Prostate gland (tissue), 2 donors: ENCODE data around the gene YEATS2. TPM values are rescaled to one million over a fixed set of nuclear protein-coding genes. Genes with fewer than 3 reads are reported as not detected.

Experiments
- DNase-seq: peaks from one replicate; pipeline ENCODE4 v3.0.0-alpha.2; 2019; ENCODE audit warnings: low spot score
- H3K27ac ChIP-seq, 2 donors: fragments of 200-600 bp; sonication (generic); 2 replicates each; pipeline ENCODE4 v1.5.1; 2017 to 2019
- H3K27me3 ChIP-seq: fragments of 200-600 bp; sonication (generic); replicated peaks from 2 replicates; pipeline ENCODE4 v1.5.1; 2019; ENCODE audit not compliant: insufficient read depth
- H3K36me3 ChIP-seq, 2 donors: fragments of 200-600 bp; sonication (generic); 1 replicate in 1 of 2; 2 replicates in 1 of 2; pipeline versions ENCODE4 v1.5.1 to v1.8.1; 2017 to 2019
- H3K4me1 ChIP-seq: fragments of 200-600 bp; sonication (generic); replicated peaks from 2 replicates; pipeline ENCODE4 v1.5.1; 2019
- H3K4me3 ChIP-seq, 2 donors: fragments of 200-600 bp; sonication (generic); 2 replicates each; pipeline ENCODE4 v1.5.1; 2017 to 2019
- H3K9me3 ChIP-seq: fragments of 200-600 bp; sonication (generic); 2 replicates; pipeline ENCODE4 v1.5.1; 2017
- POLR2A ChIP-seq: fragments of 450-650 bp; IDR thresholded peaks from one replicate; pipeline ENCODE4 v1.6.1; 2016; ENCODE audit warnings: antibody characterized with exemption, mild to moderate bottlenecking
- POLR2AphosphoS5 ChIP-seq: sonication (generic); formaldehyde crosslinking; IDR thresholded peaks from one replicate; pipeline ENCODE4 v1.6.1; 2017; ENCODE audit warnings: antibody characterized with exemption
- WGBS: methylation state at CpG from one replicate; pipeline ENCODE4 v1.1.5; 2018; 5-methylcytosine and 5-hydroxymethylcytosine counted together
- intact Hi-C: fragments of 100-400 bp; cut with DNase I; formaldehyde crosslinking; loops from one replicate; pipeline ENCODE4 v1.14.2; 2022
- total RNA-seq, 2 donors: library from RNA; depleted of rRNA; stranded (reverse); fragments of >200 nt; gene quantifications; one replicate each; pipeline ENCODE4 v1.1.0, GENCODE V29; 2016
- TF ChIP-seq, protein P1 (sequence below), 4 experiments: fragments of 200-600 bp in 2 of 4; fragments of 450-650 bp in 2 of 4; sonication (generic) in 2 of 4; IDR thresholded peaks; 1 replicate in 3 of 4; 2 replicates in 1 of 4; pipeline ENCODE4 v1.5.1; 2016 to 2019; ENCODE audit warnings: antibody characterized with exemption in 4 of 4, mild to moderate bottlenecking in 2 of 4, moderate library complexity in 2 of 4

The YEATS2 gene
- total RNA-seq, 2 donors from 2014 or later, result 24.1 to 24.8 TPM

DNA sequence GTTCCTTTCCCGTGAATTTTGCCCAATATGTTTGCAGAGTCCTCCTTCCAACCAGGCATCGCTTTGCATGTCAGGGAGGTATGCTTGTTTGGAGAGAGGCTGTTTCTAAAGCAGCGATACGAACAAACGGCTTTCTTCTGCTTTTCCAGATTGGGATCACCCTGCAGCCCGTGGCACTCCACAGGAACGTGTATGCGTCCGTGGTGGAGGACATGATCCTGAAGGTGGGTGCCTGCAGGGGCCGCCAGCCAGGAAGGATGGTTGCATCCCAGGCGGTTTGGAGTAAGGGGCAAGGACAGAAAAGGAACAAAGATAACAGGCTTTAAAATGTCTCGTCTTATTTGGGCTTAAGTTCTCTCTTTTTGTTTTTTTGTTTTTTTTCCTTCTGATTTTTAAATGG, 110.3 kb downstream of the YEATS2 start:
- Histone ChIP-seq H3K36me3 (peaks cover 3 to 8% of the 10 kb centered on the region in 2 donors), H3K27ac (no peak overlapping the region), H3K4me3 (no peak overlapping the region), H3K4me1 (peaks cover under 1% of the 10 kb centered on the region), H3K9me3 (no peaks in the 10 kb centered on the region), H3K27me3 (no peaks in the 10 kb centered on the region)
- DNase-seq, result no peak
- TF ChIP-seq, protein P1, sequence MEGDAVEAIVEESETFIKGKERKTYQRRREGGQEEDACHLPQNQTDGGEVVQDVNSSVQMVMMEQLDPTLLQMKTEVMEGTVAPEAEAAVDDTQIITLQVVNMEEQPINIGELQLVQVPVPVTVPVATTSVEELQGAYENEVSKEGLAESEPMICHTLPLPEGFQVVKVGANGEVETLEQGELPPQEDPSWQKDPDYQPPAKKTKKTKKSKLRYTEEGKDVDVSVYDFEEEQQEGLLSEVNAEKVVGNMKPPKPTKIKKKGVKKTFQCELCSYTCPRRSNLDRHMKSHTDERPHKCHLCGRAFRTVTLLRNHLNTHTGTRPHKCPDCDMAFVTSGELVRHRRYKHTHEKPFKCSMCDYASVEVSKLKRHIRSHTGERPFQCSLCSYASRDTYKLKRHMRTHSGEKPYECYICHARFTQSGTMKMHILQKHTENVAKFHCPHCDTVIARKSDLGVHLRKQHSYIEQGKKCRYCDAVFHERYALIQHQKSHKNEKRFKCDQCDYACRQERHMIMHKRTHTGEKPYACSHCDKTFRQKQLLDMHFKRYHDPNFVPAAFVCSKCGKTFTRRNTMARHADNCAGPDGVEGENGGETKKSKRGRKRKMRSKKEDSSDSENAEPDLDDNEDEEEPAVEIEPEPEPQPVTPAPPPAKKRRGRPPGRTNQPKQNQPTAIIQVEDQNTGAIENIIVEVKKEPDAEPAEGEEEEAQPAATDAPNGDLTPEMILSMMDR (IDR thresholded peaks at IDR 0.05), result no peak
- TF ChIP-seq POLR2A (no peak), POLR2AphosphoS5 (no peak)
- intact Hi-C loops, result no loop called here
- 94% methylated on average over 12 of the region's 12 CpGs for WGBS

DNA sequence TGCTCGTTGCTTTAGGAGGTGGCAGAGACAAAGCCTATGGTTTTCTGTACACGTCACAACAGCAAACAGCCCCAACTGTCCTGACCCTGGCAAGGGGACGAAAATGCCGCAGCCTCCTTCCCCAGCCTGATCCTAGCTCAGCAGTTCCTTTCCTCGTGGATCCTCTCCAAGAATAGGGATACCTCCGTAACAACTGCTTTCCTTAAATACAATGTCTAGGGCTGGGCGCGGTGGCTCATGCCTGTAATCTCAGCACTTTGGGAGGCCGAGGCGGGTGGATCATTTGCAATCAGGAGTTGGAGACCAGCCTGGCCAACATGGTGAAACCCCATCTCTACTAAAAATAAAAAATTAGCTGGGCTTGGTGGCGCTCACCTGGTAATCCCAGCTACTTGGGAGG, 110.8 kb downstream of the YEATS2 start:
- DNase-seq, result no peak
- intact Hi-C loops, result no loop called here
- no peaks in the 10 kb centered on the region for H3K27me3 ChIP-seq
- TF ChIP-seq, protein P1 (IDR thresholded peaks at IDR 0.05), result no peak
- TF ChIP-seq POLR2A (no peak), POLR2AphosphoS5 (no peak)
- 94% methylated on average over 11 of the region's 11 CpGs for WGBS
- H3K4me3 ChIP-seq, result no peak overlapping the region
- no peaks in the 10 kb centered on the region for H3K9me3 ChIP-seq
- peaks cover 3 to 8% of the 10 kb centered on the region in 2 donors for H3K36me3 ChIP-seq
- H3K27ac ChIP-seq, result no peak overlapping the region
- peaks cover 2% of the 10 kb centered on the region for H3K4me1 ChIP-seq

DNA sequence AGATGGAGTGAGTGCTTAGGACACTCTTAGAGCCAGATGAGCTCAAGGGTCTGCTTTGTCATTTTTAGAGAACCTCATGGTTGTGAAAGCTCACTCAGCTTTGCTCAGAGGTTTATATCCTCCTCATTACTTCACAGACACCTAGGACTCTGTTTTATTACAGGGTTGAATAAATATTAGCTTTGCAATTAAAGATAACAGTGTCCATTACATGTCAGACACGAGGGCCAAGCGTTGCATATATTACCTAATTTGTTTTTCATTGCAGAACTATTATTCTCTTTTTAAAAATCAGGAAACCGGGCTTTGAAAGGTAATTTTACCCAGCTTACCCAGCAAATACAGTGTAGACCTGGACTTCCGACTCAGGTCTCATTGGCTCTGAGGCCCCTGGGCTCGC, 111.7 kb downstream of the YEATS2 start:
- H3K27me3 ChIP-seq, result no peaks in the 10 kb centered on the region
- no peaks in the 10 kb centered on the region for H3K9me3 ChIP-seq
- no peak overlapping the region for H3K27ac ChIP-seq
- peaks cover 2% of the 10 kb centered on the region for H3K4me1 ChIP-seq
- peaks cover 0 to 8% of the 10 kb centered on the region in 2 donors for H3K36me3 ChIP-seq
- WGBS, result 43% methylated on average over 5 of the region's 5 CpGs
- intact Hi-C loops, result no loop called here
- TF ChIP-seq, protein P1 (IDR thresholded peaks at IDR 0.05), result no peak
- no peak for TF ChIP-seq POLR2AphosphoS5
- no peak for TF ChIP-seq POLR2A
- DNase-seq, result no peak
- no peak overlapping the region for H3K4me3 ChIP-seq

DNA sequence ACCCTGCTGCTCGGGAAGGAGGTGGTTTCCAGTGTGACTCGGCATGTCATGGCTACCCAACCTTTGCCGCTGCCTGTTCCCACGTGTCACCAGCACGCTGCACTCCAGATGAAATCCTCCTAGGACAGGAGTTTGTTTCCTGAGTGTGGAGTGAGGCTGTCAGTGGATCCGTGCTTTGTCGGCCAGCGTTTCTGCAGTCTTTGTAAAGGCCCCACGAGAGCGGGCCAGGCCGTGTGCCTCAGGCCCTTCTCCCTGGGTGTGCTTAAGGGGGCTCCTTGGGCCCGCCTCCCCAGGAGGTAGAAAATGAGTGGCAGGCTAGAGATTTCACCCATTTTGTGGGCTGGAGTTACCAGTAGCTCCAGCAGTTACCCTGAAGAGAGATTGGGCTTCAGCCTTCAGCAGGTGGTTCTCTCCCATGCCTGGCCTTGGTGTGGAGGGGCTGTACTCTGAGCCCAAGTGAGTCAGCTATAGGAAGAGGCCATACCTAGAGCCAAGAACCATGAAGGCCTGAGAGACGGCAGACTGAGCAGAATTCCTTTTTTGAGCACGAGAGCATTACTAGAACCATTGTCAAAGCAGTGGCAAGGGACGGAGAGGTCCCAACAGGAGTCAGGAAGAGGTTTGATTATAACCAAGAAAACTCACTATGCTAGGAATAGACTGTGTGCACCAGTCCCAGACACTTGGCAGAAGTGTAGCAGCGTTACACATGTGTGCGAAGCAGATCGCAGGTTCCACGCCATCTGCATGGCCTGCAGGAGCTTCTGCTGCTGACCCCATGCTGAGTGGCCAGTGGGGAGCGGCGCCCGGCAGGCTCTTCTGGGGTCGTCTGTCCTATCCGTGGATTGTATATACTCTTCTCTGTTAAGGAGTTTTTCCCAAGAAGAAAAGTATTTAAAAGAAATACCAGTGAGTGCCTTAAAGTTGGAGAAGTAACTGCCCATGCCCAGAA, 113.3 kb downstream of the YEATS2 start:
- 94% methylated on average over 24 of the region's 24 CpGs for WGBS
- peaks cover 0 to 8% of the 10 kb centered on the region in 2 donors for H3K36me3 ChIP-seq

More for the DNA sequence above, 113.3 kb downstream of the YEATS2 start:
- Histone ChIP-seq H3K9me3 (no peaks in the 10 kb centered on the region), H3K4me3 (no peak overlapping the region), H3K27ac (no peak overlapping the region), H3K27me3 (no peaks in the 10 kb centered on the region), H3K4me1 (peaks cover 2% of the 10 kb centered on the region)
- intact Hi-C loops, result no loop called here
- no peak for DNase-seq
- TF ChIP-seq POLR2AphosphoS5, result no peak
- TF ChIP-seq, protein P1 (IDR thresholded peaks at IDR 0.05), result no peak
- TF ChIP-seq POLR2A, result no peak
